GM12872 (cell line): ENCODE results near the gene SORBS2.

Source experiments
- CTCF ChIP-seq: IDR thresholded peaks from 3 replicates; pipeline ENCODE4 v1.5.1; 2011; ENCODE audit warnings: low read depth, mild to moderate bottlenecking, low read length, moderate library complexity; ENCODE audit not compliant: insufficient read depth

SORBS2 gene

GRCh38 chr4:185811509-185812364 is at the start of gene SORBS2:
Gene SORBS2 (minus strand): TSS chr4:185812194. CDS start chr4:185690571, 121,623 bp downstream.
- TF ChIP-seq CTCF, result no peak

DNA sequence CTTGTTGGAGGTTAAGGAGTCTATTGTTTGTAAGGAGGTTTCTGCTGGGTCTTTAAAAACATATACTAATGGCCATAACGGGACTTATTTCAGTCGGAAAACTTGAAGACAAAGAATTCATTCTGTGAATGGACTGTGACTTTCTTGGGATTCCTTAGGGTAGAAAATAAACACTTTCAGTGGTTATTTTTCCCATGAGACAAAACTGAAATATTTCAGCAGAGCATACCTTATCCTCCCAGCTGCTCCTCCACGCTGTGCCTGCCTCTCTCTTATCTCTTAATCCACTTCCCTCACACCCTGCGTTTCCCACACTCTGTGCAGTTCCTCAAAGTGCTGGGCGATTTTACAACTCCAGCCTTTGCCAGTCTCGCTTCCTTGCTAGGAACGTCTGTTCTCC is 47.1 kb upstream of the SORBS2 start:
- TF ChIP-seq CTCF, result no peak

GRCh38 chr4:185853841-185854240 is 41.8 kb upstream of the SORBS2 start:
- TF ChIP-seq CTCF, result no peak

DNA sequence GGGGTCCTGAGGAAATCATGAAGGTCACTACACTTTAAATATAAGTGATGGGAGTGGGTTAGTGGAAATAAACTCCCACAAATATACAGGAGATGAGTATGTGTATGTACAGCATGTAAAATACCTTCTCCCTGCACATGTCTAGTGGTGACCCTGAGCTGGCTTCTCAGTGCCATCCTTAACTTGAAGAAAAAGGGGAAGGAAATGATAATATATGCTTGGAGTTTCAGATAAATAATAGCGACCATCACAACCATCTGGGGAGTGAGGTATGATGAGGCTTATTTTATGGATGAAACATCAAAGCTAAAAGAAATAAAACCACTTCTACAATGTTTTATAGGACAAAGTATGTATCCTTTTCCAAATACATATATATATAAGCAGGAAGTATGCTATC is 41.0 kb upstream of the SORBS2 start:
- TF ChIP-seq CTCF, result no peak

DNA sequence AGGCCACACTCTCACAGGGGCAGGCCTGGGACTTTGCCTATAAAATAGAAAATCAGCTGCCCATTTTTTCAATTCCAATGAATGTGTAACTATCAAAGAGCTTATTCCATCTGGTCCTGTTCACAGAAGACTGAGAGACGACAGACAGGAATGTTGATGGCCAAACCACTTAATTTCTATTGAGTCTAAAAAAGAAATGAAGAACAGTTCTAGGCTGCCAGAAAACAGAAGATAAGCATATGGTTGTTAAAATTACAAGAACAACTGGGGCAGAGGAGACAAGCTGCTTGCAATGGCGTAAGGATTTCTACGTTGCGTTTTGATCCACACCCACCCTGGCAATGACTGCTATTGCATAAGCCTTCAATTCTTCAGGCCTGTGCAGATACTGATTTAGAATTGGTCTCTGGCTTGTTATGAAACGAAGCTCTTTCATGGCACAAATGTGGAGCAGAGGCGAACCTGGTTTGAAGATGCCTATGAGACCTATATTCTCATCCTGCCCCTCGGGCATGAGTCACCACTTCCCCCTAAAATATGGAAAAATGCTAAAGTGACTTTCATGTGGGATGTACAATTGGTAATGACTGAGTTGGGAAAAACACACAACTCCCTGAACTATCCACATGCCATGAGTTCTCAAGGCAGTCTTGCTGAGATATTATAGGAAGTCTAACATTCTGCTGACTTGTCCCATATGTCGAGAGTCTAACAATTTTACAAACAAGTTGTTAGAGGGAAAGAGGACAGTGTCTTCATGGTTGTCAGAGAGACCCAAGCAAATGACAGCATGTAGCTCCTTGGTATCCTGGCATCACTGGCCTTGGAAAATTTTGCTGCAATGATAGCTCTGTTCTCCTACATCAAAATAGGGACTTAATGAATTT is 37.9 kb upstream of the SORBS2 start:
- no peak for TF ChIP-seq CTCF

DNA sequence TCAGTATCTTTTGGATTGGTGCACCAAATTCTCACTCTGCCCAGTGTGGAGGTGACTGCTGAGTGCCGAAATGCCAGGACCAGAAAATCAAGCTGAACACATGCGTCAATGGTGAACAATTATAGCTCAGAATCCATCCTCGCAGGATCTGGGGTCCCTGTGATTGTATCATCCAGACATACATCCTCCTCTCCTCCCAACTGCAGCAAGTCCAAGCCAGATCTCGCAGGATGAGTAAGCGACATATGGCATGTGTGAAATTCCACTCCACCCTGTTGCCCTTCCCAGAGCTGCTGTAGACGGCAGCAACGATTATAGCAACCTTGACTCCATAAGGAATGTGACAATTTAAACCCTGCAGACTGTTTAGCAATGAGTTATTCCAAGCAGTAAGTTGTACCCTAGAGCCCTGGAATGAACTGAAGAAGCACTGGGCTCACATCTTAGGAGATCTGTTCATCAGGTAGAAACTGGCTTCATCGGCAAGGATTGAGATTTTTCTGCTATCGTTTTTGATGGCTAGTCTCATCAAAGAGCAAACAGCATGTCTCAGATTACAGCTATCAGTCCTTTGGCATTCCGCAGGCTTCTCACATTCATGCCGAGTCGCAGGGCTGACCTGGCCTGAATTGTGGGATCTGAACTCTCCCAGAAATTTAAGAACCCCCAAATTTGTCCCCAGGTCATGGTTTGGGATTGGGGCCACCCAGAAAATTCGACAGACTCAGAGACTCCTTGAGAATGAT is 35.5 kb upstream of the SORBS2 start:
- TF ChIP-seq CTCF, result no peak
